ENCODE results near the gene TNFRSF21. TPM values are rescaled to one million over a fixed set of nuclear protein-coding genes. Genes with fewer than 3 reads are reported as not detected.
"Not testable (repeated sequence)": the region's sequence is repeated elsewhere in the genome, so short reads cannot be mapped to it uniquely, and the experiment has no call there.

Gene TNFRSF21
- total and polyA plus RNA-seq, 7 experiments from 2014 or later: 0.27 to 2.4 (median 0.44) TPM; not detected in 2

DNA sequence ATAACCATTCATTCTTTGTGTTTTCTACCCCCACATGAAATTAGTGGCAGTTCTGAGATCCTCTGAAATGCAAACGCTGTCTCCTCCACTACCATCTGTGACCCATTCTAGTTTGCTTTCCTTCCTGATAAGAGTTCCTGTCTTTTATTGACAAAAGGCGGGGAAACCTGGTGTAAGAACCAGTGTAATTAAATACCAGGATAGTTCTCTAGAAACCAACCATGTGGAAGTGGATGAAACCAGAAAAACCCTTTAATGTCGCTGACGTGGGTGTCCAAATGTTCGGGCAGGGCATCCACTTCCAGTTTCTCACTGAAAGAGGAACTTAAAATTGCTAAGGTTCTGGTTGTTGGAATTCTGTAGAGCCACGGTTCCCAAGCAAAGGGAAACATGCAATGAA, 79.1 kb downstream of the TNFRSF21 start:
- CTCF ChIA-PET: no interaction called here
- Histone ChIP-seq H3K27me3 (ENCODE audit: control insufficient read depth in 2 of 2, insufficient read depth in 2 of 2, low read length in 2 of 2) (no peaks in the 10 kb centered on the region), H3K4me3 (ENCODE audit: low read length) (no peak overlapping the region), H3K4me1 (ENCODE audit: control insufficient read depth in 2 of 2, insufficient read depth in 2 of 2, low read length in 2 of 2) (no peaks in the 10 kb centered on the region), H3K36me3 (ENCODE audit: control insufficient read depth in 2 of 3, insufficient read depth in 3 of 3, low read length in 3 of 3) (no peaks in the 10 kb centered on the region), H3K27ac (ENCODE audit: low read depth, low read length) (no peak overlapping the region), H3K9me3 (ENCODE audit: control insufficient read depth in 2 of 3, low read length in 3 of 3) (no peaks in the 10 kb centered on the region)
- Mint-ChIP-seq H3K27me3 (peaks cover 0 to 9% (median 0%) of the 10 kb centered on the region in 5 donors), H3K36me3 (no peaks in the 10 kb centered on the region), H3K9me3 (peaks cover 0 to 8% (median 0%) of the 10 kb centered on the region in 11 donors), H3K4me1 (peaks cover 0 to under 1% (median 0%) of the 10 kb centered on the region in 7 donors), H3K27ac (no peak overlapping the region), H3K4me3 (no peak overlapping the region)
- intact Hi-C loops (cut with micrococcal nuclease): no loop called here
- no peak for DNase-seq
- POLR2A ChIA-PET: no interaction called here
- ATAC-seq: no peak

DNA sequence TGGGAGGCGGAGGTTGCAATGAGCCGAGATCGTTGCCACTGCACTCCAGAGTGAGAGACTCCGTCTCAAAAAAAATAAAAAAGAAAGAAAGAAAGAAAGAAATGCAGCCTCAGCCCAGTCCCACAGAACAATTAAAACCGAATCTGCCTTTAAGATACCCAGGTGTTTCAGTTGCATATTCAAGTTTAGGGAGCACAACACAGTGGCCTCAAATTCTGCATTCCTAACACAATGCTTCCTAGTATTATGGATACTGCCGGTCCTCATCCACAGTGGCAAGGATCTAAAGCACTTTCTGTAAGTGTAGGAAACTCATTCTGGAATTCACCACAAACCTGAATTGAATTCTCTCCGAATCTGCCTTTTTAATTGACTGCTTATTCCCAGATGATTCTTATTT, 80.5 kb downstream of the TNFRSF21 start:
- no peaks in the 10 kb centered on the region for H3K9me3 ChIP-seq (ENCODE audit: control insufficient read depth in 2 of 3, low read length in 3 of 3)
- ATAC-seq (no peak), DNase-seq (no peak)
- CTCF ChIA-PET: no interaction called here
- no peaks in the 10 kb centered on the region for H3K36me3 ChIP-seq (ENCODE audit: control insufficient read depth in 2 of 3, insufficient read depth in 3 of 3, low read length in 3 of 3)
- intact Hi-C loops (cut with micrococcal nuclease): no loop called here
- no peak overlapping the region for H3K4me3 Mint-ChIP-seq
- H3K27ac Mint-ChIP-seq: no peak overlapping the region
- H3K4me1 ChIP-seq (ENCODE audit: control insufficient read depth in 2 of 2, insufficient read depth in 2 of 2, low read length in 2 of 2): no peaks in the 10 kb centered on the region
- H3K9me3 Mint-ChIP-seq: peaks cover 0 to 8% (median 0%) of the 10 kb centered on the region in 11 donors
- POLR2A ChIA-PET: no interaction called here
- no peaks in the 10 kb centered on the region for H3K36me3 Mint-ChIP-seq
- no peak overlapping the region for H3K27ac ChIP-seq (ENCODE audit: low read depth, low read length)
- H3K27me3 Mint-ChIP-seq: peaks cover 0 to under 1% (median 0%) of the 10 kb centered on the region in 5 donors
- H3K4me1 Mint-ChIP-seq: no peaks in the 10 kb centered on the region
- H3K27me3 ChIP-seq (ENCODE audit: control insufficient read depth in 2 of 2, insufficient read depth in 2 of 2, low read length in 2 of 2): no peaks in the 10 kb centered on the region
- H3K4me3 ChIP-seq (ENCODE audit: low read length): no peak overlapping the region

DNA sequence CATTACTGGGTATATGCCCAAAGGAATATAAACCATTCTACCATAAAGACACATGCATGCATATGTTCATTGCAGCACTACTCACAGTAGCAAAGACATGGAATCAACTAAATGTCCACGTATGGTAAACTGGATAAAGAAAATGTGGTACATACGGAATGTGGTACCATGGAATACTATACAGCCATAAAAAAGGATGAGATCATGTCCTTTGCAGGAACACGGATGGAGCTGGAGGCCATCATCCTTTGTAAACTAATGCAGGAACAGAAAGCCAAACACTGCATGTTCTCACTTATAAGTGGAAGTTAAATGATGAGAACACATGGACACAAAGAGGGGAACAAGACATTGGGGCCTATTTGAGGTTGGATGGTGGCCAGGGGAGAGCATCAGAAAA, 81.6 kb downstream of the TNFRSF21 start:
- H3K4me3 Mint-ChIP-seq; H3K9me3 ChIP-seq (ENCODE audit: control insufficient read depth in 2 of 3, low read length in 3 of 3); H3K4me3 ChIP-seq (ENCODE audit: low read length); H3K27ac ChIP-seq (ENCODE audit: low read depth, low read length); DNase-seq; H3K36me3 Mint-ChIP-seq; H3K27me3 ChIP-seq (ENCODE audit: control insufficient read depth in 2 of 2, insufficient read depth in 2 of 2, low read length in 2 of 2); H3K9me3 Mint-ChIP-seq; CTCF ChIA-PET; H3K27me3 Mint-ChIP-seq; intact Hi-C loops (cut with micrococcal nuclease); H3K4me1 Mint-ChIP-seq; H3K27ac Mint-ChIP-seq; H3K4me1 ChIP-seq (ENCODE audit: control insufficient read depth in 2 of 2, insufficient read depth in 2 of 2, low read length in 2 of 2); H3K36me3 ChIP-seq (ENCODE audit: control insufficient read depth in 2 of 3, insufficient read depth in 3 of 3, low read length in 3 of 3); ATAC-seq: not testable (repeated sequence)
- POLR2A ChIA-PET: interaction anchor here (0.8 kb wide), 1 partner anchor 10 kb away, joined by 3 read pairs; no protein-coding TSS in a partner anchor

DNA sequence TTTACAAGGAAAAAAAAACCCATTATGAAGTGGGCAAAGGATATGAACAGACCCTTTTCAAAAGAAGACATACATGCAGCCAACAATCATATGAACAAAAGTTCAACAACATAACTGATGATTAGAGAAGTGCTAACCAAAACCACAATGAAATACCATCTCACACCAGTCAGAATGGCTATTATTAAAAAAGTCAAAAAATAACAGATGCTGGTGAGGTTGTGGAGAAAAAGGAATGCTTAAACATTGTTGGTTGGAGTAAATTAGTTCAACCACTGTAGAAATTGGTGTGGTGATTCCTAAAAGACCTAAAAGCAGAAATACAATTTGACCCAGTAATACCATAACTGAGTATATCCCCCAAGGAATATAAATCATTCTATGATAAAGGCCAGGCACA, 86.5 kb downstream of the TNFRSF21 start:
- H3K36me3 Mint-ChIP-seq; H3K9me3 Mint-ChIP-seq; H3K27ac ChIP-seq (ENCODE audit: low read depth, low read length); ATAC-seq; H3K36me3 ChIP-seq (ENCODE audit: control insufficient read depth in 2 of 3, insufficient read depth in 3 of 3, low read length in 3 of 3); H3K9me3 ChIP-seq (ENCODE audit: control insufficient read depth in 2 of 3, low read length in 3 of 3); H3K27me3 Mint-ChIP-seq; H3K4me3 ChIP-seq (ENCODE audit: low read length); H3K4me3 Mint-ChIP-seq; H3K27me3 ChIP-seq (ENCODE audit: control insufficient read depth in 2 of 2, insufficient read depth in 2 of 2, low read length in 2 of 2); POLR2A ChIA-PET; H3K4me1 Mint-ChIP-seq; DNase-seq; H3K4me1 ChIP-seq (ENCODE audit: control insufficient read depth in 2 of 2, insufficient read depth in 2 of 2, low read length in 2 of 2); intact Hi-C loops (cut with micrococcal nuclease); H3K27ac Mint-ChIP-seq: not testable (repeated sequence)
- CTCF ChIA-PET: interaction anchor here (0.7 kb wide), 1 partner anchor 191 kb away, joined by 3 read pairs; no protein-coding TSS in a partner anchor

DNA sequence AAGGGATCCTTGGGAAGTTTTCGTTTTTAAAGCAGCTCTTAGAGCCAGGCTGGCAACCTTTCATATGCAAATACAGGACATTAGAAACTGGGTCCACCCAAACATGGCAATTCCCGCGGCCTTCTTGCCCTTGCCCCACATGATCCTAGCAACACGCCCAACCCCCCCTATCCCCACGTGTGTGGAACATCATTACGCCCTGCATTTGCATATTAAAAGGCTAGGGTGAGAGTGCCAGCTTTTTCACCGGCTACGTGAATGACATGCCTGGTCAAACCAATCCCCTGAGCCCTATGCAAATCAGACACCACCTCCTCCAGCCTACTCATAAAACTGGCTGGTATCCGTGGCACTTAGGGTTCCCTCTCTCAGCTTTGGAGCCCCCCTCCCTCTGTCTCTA, 88.1 kb downstream of the TNFRSF21 start:
- Histone ChIP-seq H3K4me3 (ENCODE audit: low read length) (no peak overlapping the region), H3K4me1 (ENCODE audit: control insufficient read depth in 2 of 2, insufficient read depth in 2 of 2, low read length in 2 of 2) (no peaks in the 10 kb centered on the region), H3K27me3 (ENCODE audit: control insufficient read depth in 2 of 2, insufficient read depth in 2 of 2, low read length in 2 of 2) (no peaks in the 10 kb centered on the region), H3K27ac (ENCODE audit: low read depth, low read length) (no peak overlapping the region), H3K9me3 (ENCODE audit: control insufficient read depth in 2 of 3, low read length in 3 of 3) (no peaks in the 10 kb centered on the region), H3K36me3 (ENCODE audit: control insufficient read depth in 2 of 3, insufficient read depth in 3 of 3, low read length in 3 of 3) (no peaks in the 10 kb centered on the region)
- Mint-ChIP-seq H3K27me3 (peaks cover 0 to 5% (median 0%) of the 10 kb centered on the region in 5 donors), H3K36me3 (no peaks in the 10 kb centered on the region), H3K27ac (no peak overlapping the region), H3K9me3 (peaks cover 0 to 6% (median 3%) of the 10 kb centered on the region in 11 donors), H3K4me3 (no peak overlapping the region), H3K4me1 (no peaks in the 10 kb centered on the region)
- CTCF ChIA-PET: no interaction called here
- POLR2A ChIA-PET: no interaction called here
- intact Hi-C loops (cut with micrococcal nuclease): no loop called here
- no peak for DNase-seq
- ATAC-seq: no peak

DNA sequence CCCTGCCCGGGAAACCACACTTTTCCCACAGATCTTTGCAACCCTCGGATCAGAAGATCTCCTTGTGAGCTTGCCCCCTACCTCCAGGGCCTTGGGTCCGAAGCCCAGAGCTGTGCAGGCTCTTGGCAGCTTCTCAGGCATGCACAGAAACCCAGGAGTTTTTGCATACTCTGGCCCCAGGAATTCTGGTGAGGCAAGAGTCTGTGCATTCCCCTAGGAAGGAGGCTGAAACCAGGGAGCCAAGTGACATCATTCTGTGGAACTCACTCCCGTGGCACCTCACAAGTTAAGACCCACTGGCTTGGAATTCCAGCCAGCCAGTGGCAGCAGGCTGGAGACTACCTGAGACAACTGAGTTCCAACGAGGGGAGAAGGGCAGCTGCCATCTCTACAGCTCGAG, 100.1 kb downstream of the TNFRSF21 start:
- H3K9me3 ChIP-seq (ENCODE audit: control insufficient read depth in 2 of 3, low read length in 3 of 3): no peaks in the 10 kb centered on the region

GRCh38 chr6:47207261-47207660, 102.4 kb downstream of the TNFRSF21 start:
- Mint-ChIP-seq H3K9me3 (peaks cover 0 to 8% (median 0%) of the 10 kb centered on the region in 11 donors), H3K36me3 (peaks cover 0 to 4% (median 0%) of the 10 kb centered on the region in 5 donors), H3K27me3 (peaks cover 0 to 8% (median 0%) of the 10 kb centered on the region in 5 donors), H3K4me3 (no peak overlapping the region), H3K27ac (no peak overlapping the region), H3K4me1 (peaks cover 6 to 20% (median 11%) of the 10 kb centered on the region in 7 donors)
- CTCF ChIA-PET: no interaction called here
- Histone ChIP-seq H3K4me3 (ENCODE audit: low read length) (no peak overlapping the region), H3K36me3 (ENCODE audit: control insufficient read depth in 2 of 3, insufficient read depth in 3 of 3, low read length in 3 of 3) (no peaks in the 10 kb centered on the region), H3K27me3 (ENCODE audit: control insufficient read depth in 2 of 2, insufficient read depth in 2 of 2, low read length in 2 of 2) (no peaks in the 10 kb centered on the region), H3K9me3 (ENCODE audit: control insufficient read depth in 2 of 3, low read length in 3 of 3) (no peaks in the 10 kb centered on the region), H3K4me1 (ENCODE audit: control insufficient read depth in 2 of 2, insufficient read depth in 2 of 2, low read length in 2 of 2) (peaks cover 0 to 10% of the 10 kb centered on the region in 2 donors), H3K27ac (ENCODE audit: low read depth, low read length) (no peak overlapping the region)
- no peak for DNase-seq
- intact Hi-C loops (cut with micrococcal nuclease): no loop called here
- POLR2A ChIA-PET: no interaction called here
- ATAC-seq: no peak

More for the DNA sequence above, 100.1 kb downstream of the TNFRSF21 start:
- no peaks in the 10 kb centered on the region for H3K27me3 ChIP-seq (ENCODE audit: control insufficient read depth in 2 of 2, insufficient read depth in 2 of 2, low read length in 2 of 2)
- DNase-seq (no peak), ATAC-seq (no peak)
- H3K4me3 Mint-ChIP-seq: no peak overlapping the region
- peaks cover 0 to 4% (median 0%) of the 10 kb centered on the region in 7 donors for H3K4me1 Mint-ChIP-seq
- H3K36me3 Mint-ChIP-seq: peaks cover 0 to 4% (median 0%) of the 10 kb centered on the region in 5 donors
- peaks cover 0 to 8% (median 2%) of the 10 kb centered on the region in 11 donors for H3K9me3 Mint-ChIP-seq
- H3K27ac Mint-ChIP-seq: no peak overlapping the region
- intact Hi-C loops (cut with micrococcal nuclease): no loop called here
- no peaks in the 10 kb centered on the region for H3K4me1 ChIP-seq (ENCODE audit: control insufficient read depth in 2 of 2, insufficient read depth in 2 of 2, low read length in 2 of 2)
- ChIA-PET POLR2A (no interaction called here), CTCF (no interaction called here)
- peaks cover 0 to 8% (median 1%) of the 10 kb centered on the region in 5 donors for H3K27me3 Mint-ChIP-seq
- no peaks in the 10 kb centered on the region for H3K36me3 ChIP-seq (ENCODE audit: control insufficient read depth in 2 of 3, insufficient read depth in 3 of 3, low read length in 3 of 3)
- H3K4me3 ChIP-seq (ENCODE audit: low read length): no peak overlapping the region
- no peak overlapping the region for H3K27ac ChIP-seq (ENCODE audit: low read depth, low read length)
